Measurements from ENCODE around the gene ENG. TPM values are rescaled to one million over a fixed set of nuclear protein-coding genes. Genes with fewer than 3 reads are reported as not detected.

The ENG gene
- total and polyA plus RNA-seq, 2 of the 8 experiments (the other 6 are each of a cell fraction or from before 2014, with no cell fraction given) = 1.8 to 4.4 TPM

GRCh38 chr9:127863191-127863621 lies 8.7 kb upstream of the ENG start (continued):
- TF ChIP-seq SAP30 (IDR thresholded peaks at IDR 0.05; ENCODE audit: insufficient read depth, insufficient replicate concordance, low read length) = no peak
- no peak for TF ChIP-seq EP300 (IDR thresholded peaks at IDR 0.05; ENCODE audit: borderline replicate concordance in 1 of 2, low read depth in 2 of 2, low read length in 2 of 2)
- TF ChIP-seq SIRT6 (IDR thresholded peaks at IDR 0.05; ENCODE audit: low read length) = no peak
